Osteocyte (in vitro differentiated cells): ENCODE results near the gene ROR1. TPM values are rescaled to one million over a fixed set of nuclear protein-coding genes. Genes with fewer than 3 reads are reported as not detected.

ENCODE experiments used
- DNase-seq: peaks from one replicate; pipeline ENCODE4 v3.0.0; 2021; ENCODE audit warnings: mixed read lengths; ENCODE audit not compliant: unreplicated experiment; ENCODE audit errors: extremely low spot score
- H3K27ac Mint-ChIP-seq: one replicate; pipeline ENCODE4 v1.8.0; 2021; ENCODE audit warnings: mild to moderate bottlenecking, mixed read lengths; ENCODE audit not compliant: unreplicated experiment
- H3K27me3 Mint-ChIP-seq: one replicate; pipeline ENCODE4 v1.8.0; 2021; ENCODE audit warnings: mixed read lengths; ENCODE audit not compliant: unreplicated experiment
- H3K36me3 Mint-ChIP-seq: one replicate; pipeline ENCODE4 v1.8.0; 2021; ENCODE audit warnings: mixed read lengths; ENCODE audit not compliant: unreplicated experiment
- H3K4me1 Mint-ChIP-seq: one replicate; pipeline ENCODE4 v1.8.0; 2021; ENCODE audit warnings: mixed read lengths; ENCODE audit not compliant: unreplicated experiment
- H3K4me3 Mint-ChIP-seq: one replicate; pipeline ENCODE4 v1.8.0; 2021; ENCODE audit warnings: mild to moderate bottlenecking, moderate library complexity, mixed read lengths; ENCODE audit not compliant: unreplicated experiment
- H3K9me3 Mint-ChIP-seq: one replicate; pipeline ENCODE4 v1.8.0; 2021; ENCODE audit warnings: mixed read lengths; ENCODE audit not compliant: unreplicated experiment
- total RNA-seq: library from RNA; stranded (reverse); gene quantifications from 2 replicates; pipeline ENCODE4 v1.2.1, GENCODE V29; 2021
- TF ChIP-seq, protein P1 (sequence below): fragments of 200-600 bp; sonication (generic); IDR thresholded peaks from 2 replicates; pipeline ENCODE4 v1.5.0; 2021; ENCODE audit warnings: antibody characterized with exemption, mild to moderate bottlenecking, moderate library complexity

Gene ROR1
- total RNA-seq, 1 donor from 2014 or later, result 20.6 TPM

DNA sequence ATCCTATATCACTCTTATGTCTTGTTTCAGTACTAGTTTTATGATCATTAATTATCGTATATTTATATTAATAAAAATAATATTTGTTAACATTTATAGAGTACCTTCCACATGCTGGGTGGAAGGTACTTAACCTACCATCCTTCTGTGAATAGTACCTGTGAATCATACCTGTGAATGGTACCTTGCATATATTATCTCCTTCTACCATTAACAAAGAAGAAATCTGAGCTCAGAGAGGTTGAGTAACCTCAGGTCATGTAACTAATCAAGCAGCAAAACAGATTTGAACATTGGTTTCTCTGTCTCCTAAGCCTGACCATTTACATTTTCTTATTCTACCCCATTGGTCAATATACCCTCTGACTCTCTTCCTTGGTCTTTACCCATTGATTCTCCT is 255.2 kb downstream of the ROR1 start:
- Mint-ChIP-seq H3K4me3 (no peak overlapping the region), H3K4me1 (peaks cover 7% of the 10 kb centered on the region), H3K9me3 (peaks cover 4% of the 10 kb centered on the region), H3K27ac (no peak overlapping the region), H3K27me3 (no peaks in the 10 kb centered on the region), H3K36me3 (peaks cover 4% of the 10 kb centered on the region)
- DNase-seq, result no peak
- TF ChIP-seq, protein P1, sequence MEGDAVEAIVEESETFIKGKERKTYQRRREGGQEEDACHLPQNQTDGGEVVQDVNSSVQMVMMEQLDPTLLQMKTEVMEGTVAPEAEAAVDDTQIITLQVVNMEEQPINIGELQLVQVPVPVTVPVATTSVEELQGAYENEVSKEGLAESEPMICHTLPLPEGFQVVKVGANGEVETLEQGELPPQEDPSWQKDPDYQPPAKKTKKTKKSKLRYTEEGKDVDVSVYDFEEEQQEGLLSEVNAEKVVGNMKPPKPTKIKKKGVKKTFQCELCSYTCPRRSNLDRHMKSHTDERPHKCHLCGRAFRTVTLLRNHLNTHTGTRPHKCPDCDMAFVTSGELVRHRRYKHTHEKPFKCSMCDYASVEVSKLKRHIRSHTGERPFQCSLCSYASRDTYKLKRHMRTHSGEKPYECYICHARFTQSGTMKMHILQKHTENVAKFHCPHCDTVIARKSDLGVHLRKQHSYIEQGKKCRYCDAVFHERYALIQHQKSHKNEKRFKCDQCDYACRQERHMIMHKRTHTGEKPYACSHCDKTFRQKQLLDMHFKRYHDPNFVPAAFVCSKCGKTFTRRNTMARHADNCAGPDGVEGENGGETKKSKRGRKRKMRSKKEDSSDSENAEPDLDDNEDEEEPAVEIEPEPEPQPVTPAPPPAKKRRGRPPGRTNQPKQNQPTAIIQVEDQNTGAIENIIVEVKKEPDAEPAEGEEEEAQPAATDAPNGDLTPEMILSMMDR, result no peak

DNA sequence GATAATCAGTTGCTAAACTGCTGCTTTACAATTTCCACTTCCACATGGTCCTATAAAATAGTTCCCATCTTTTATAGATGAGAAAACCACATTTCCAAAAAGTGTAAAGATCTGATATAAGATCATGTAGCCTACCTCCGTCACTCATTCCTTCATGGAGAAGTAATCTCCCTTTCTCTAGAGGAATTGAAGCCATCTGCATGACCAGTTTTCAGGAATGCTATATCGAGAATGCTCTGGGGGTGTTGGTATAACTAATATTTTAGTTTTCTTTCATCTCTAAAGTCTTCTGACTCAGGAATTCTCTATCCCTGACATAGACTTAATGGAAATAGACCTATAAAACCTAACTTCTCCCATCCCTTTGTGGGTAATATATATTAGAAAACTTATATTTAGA is 256.6 kb downstream of the ROR1 start:
- peaks cover 4% of the 10 kb centered on the region for H3K9me3 Mint-ChIP-seq
- H3K27ac Mint-ChIP-seq, result no peak overlapping the region
- H3K36me3 Mint-ChIP-seq, result peaks cover 4% of the 10 kb centered on the region
- H3K27me3 Mint-ChIP-seq, result no peaks in the 10 kb centered on the region
- H3K4me3 Mint-ChIP-seq, result no peak overlapping the region
- TF ChIP-seq, protein P1, result no peak
- DNase-seq, result no peak
- H3K4me1 Mint-ChIP-seq, result peaks cover 12% of the 10 kb centered on the region

DNA sequence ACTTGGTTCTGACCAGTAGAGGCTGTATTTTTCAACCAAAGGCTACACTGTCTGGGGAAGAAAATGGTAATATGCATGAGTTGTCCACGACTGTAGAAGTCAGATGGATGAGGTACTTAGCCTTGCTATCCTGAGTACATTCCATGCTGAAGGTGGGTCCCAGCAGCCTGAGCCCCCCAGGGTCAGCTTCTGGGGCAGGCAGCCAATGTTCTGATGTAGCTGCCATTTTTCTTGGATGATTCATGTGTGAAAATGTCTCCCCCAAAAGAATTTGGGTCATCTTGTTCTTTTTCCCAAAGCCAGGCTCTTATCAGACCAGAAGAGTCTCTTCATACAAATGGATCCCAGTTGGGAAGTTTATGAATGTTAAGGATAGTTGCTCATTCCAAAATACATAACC is 257.4 kb downstream of the ROR1 start:
- TF ChIP-seq, protein P1, result no peak
- Mint-ChIP-seq H3K36me3 (peaks cover 4% of the 10 kb centered on the region), H3K4me3 (no peak overlapping the region), H3K4me1 (peaks cover 13% of the 10 kb centered on the region), H3K27ac (no peak overlapping the region), H3K9me3 (peaks cover 4% of the 10 kb centered on the region), H3K27me3 (no peaks in the 10 kb centered on the region)
- DNase-seq, result no peak

DNA sequence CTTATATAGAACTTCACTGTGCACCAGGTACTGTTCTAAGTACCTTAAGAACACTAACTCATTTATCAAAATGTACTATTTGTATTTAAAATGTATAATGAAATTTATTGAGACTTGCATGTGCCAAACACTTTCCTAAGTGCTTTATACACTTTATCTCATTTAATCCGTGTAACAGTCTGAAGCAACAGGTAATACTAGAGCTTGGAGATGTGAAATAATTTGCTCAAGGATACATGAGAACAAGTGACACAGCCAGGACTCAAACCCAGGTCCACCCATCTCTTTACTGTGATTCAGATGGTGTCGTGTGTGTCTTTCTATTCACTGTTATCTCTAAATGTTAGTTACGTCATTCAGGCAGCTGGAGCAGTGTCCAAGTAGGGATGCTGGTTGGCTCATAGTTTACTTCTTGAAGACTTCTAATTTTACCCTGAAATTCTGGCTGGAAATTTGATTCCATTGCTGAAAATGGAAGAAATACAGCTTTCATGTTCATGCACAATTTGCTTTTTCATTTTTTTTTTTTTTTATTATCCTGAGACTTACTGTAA is 259.9 kb downstream of the ROR1 start:
- no peak for DNase-seq
- peaks cover 7% of the 10 kb centered on the region for H3K9me3 Mint-ChIP-seq

DNA sequence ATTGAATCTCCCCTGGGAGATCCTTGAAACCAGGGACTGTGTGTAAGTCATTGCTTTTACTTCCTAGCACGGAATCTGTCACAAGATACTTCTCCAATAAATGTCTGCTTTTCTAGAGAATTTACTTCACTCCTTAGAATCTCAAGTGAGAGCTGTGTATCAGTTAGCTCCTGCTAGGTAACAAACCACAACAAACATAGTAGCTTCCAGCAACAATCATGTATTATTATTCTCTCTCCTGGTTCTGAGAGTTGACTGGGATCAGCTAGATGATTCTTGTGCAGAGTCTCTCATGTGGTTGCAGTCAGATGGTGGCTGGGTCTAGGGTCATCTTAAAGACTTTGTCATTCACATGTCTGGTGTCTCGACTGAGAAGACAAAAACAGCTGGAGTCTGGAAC is 262.7 kb downstream of the ROR1 start:
- Mint-ChIP-seq H3K36me3 (peaks cover 2% of the 10 kb centered on the region), H3K27ac (peak overlapping the region; percentile 39), H3K4me3 (no peak overlapping the region), H3K9me3 (peaks cover 7% of the 10 kb centered on the region), H3K4me1 (peaks cover 50% of the 10 kb centered on the region), H3K27me3 (no peaks in the 10 kb centered on the region)
- DNase-seq, result no peak
- TF ChIP-seq, protein P1, result no peak

More for the DNA sequence above, 259.9 kb downstream of the ROR1 start:
- Mint-ChIP-seq H3K27me3 (no peaks in the 10 kb centered on the region), H3K4me3 (no peak overlapping the region), H3K27ac (peak overlapping the region; percentile 40), H3K4me1 (peaks cover 30% of the 10 kb centered on the region), H3K36me3 (peaks cover 4% of the 10 kb centered on the region)
- TF ChIP-seq, protein P1, result no peak
